Activated naive CD8-positive, alpha-beta T cell treated with anti-CD3 and anti-CD28 coated beads, Interleukin-2, amount 50 U/mL, for 24 hours (primary cell): Measurements from ENCODE around the gene SYNE3.

Experiments
- ATAC-seq: fragments of 150-1000 bp; cut with Tn5 transposase; one replicate; pipeline ENCODE4 v1.10.0; 2021
- DNase-seq: peaks from one replicate; pipeline ENCODE4 v3.0.0; 2021
- H3K27ac Mint-ChIP-seq: one replicate; pipeline ENCODE4 v1.8.0; 2021; ENCODE audit warnings: mild to moderate bottlenecking, mixed read lengths
- H3K27me3 Mint-ChIP-seq: one replicate; pipeline ENCODE4 v1.8.0; 2021; ENCODE audit warnings: mixed read lengths
- H3K36me3 Mint-ChIP-seq: one replicate; pipeline ENCODE4 v1.8.0; 2021; ENCODE audit warnings: low read depth, mixed read lengths
- H3K4me1 Mint-ChIP-seq: one replicate; pipeline ENCODE4 v1.8.0; 2021; ENCODE audit warnings: mixed read lengths
- H3K4me3 Mint-ChIP-seq: one replicate; pipeline ENCODE4 v1.8.0; 2021; ENCODE audit warnings: mild to moderate bottlenecking, moderate library complexity, mixed read lengths
- H3K9me3 Mint-ChIP-seq: one replicate; pipeline ENCODE4 v1.8.0; 2021; ENCODE audit warnings: mixed read lengths

Gene SYNE3

DNA sequence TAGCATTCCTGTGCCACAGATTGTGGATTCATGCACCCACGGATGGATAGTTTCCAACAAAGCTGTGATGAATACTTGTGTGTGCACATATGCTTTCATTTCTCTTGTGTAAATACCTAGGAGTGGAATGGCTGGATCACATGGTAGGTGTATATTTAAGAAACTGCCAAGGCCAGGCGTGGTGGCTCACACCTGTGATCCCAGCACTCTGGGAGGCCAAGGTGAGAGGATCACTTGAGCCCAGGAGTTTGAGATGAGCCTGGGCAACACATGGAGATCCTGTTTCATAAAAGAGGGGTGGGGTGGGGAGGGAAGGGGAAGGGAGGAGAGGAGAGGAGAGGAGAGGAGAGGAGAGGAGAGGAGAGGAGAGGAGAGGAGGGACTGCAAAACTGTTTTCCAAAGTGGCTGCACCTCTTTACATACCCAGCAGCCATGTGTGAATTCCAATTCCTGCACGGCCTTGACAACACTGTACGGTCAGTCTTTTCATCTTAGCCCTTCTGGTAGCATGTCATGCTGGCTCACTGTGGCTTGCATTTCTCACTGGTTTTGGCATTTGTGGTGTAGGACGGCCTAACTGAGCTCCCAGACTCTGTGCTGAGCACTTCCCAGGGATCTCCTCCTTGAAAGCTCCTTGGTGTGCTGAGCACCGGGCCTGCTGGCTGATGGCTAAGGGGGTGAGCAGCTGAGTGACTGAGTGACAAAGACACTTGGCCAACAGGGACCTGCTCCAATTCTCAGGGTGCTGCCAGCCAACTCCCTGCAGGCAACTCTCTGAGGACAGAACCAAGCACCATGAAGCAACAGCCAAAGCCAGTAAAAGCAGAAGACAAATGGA lies 27.9 kb downstream of the SYNE3 start:
- DNase-seq: no peak
- Mint-ChIP-seq H3K4me3 (no peak overlapping the region), H3K9me3 (peaks cover 6% of the 10 kb centered on the region), H3K36me3 (peaks cover 9% of the 10 kb centered on the region), H3K27ac (no peak overlapping the region), H3K27me3 (no peaks in the 10 kb centered on the region), H3K4me1 (peaks cover 35% of the 10 kb centered on the region)
- ATAC-seq: no peak

DNA sequence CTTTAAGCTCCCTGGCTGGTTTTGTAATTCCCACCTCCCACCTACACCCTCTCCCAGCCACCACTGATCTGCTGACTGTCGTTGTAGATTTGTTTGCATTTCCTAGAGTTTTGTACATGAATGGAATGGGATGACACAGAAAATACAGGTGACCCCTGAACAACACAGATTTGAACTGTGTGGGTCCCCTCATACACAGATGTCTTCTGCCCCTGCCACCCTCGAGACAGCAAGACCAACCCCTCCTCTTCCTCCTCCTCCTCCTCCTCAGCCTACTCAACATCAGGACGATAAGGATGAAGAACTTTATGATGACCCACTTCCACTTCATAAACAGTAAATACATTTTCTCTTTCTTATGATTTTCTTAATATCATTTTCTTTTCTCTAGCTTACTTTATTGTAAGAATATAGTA lies 28.8 kb downstream of the SYNE3 start:
- peaks cover 6% of the 10 kb centered on the region for H3K9me3 Mint-ChIP-seq
- H3K36me3 Mint-ChIP-seq: peaks cover 9% of the 10 kb centered on the region
- peaks cover 41% of the 10 kb centered on the region for H3K4me1 Mint-ChIP-seq
- DNase-seq (no peak), ATAC-seq (no peak)
- H3K27ac Mint-ChIP-seq: no peak overlapping the region
- H3K27me3 Mint-ChIP-seq: no peaks in the 10 kb centered on the region
- no peak overlapping the region for H3K4me3 Mint-ChIP-seq

DNA sequence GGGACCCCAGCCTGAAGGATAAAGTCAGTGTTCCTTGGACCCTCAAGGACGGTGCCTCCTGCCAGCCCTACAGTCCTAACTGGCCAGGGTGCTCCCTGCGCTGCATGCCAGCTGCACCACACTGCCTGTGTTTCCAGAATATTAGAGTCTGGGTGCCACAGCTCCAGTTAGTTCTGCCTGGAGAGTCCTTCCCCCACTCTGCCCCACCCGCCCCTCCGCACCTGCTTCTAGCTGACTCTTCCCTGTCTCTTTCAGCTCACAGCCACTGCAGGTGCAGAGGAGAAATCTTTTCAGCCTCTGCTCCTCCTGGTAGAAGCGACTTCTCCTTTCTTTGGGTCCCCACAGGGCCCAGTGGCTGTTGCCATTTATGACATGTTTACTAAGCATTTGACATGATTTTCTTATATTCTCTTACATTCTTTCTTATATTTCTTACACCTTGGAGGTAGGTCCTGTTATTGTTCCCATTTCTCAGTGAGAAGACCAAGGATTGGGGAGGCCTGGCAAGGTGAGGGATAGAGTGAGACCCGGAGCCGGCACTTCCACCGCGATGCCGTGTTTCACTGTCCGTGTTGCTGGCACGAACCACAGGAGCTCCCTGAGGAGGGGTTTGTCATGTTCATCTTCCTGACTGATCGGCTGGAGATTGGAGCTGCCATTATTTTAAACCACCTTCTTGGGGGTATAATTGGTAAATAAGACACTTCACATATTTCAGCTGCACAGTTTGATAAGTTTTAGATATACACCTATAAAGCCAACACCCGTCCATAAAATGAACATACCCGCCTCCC lies 29.4 kb downstream of the SYNE3 start:
- Mint-ChIP-seq H3K36me3 (peaks cover 3% of the 10 kb centered on the region), H3K27me3 (no peaks in the 10 kb centered on the region), H3K27ac (peak overlapping the region; percentile 17), H3K4me1 (peaks cover 41% of the 10 kb centered on the region), H3K4me3 (no peak overlapping the region), H3K9me3 (peaks cover 4% of the 10 kb centered on the region)
- DNase-seq (no peak), ATAC-seq (no peak)

DNA sequence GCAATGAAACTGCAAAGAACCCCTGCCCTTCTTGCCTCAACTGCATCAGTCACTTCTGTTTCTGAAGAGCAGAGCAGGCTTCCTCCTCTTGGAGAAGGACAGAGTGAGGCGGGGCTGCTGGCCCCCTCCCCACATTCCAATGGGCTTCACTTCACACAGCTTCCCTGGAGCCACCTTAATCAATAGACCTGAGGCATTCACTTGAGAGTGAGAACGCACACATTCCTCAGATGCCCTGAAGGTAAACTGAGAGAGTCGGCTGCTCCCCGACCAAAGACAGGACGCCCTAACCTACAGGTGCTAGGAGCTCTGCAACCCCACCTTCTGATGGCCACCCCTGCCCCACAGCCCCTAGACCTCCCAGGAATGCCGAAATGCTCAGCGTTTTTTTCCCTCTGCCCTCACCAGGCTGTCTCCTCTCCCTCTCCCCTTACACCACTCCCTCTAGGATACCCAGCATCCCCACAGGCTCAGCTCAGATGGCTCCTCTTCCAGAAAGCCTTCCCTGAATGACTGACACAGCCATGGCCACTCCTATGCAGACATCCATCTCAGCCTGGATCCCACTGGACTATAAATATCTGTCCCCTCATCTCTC lies 31.1 kb downstream of the SYNE3 start:
- DNase-seq (no peak), ATAC-seq (no peak)
- H3K27ac Mint-ChIP-seq: peak overlapping the region; percentile 7
- H3K9me3 Mint-ChIP-seq: no peaks in the 10 kb centered on the region
- peaks cover 46% of the 10 kb centered on the region for H3K4me1 Mint-ChIP-seq
- no peaks in the 10 kb centered on the region for H3K27me3 Mint-ChIP-seq
- no peaks in the 10 kb centered on the region for H3K36me3 Mint-ChIP-seq
- no peak overlapping the region for H3K4me3 Mint-ChIP-seq

DNA sequence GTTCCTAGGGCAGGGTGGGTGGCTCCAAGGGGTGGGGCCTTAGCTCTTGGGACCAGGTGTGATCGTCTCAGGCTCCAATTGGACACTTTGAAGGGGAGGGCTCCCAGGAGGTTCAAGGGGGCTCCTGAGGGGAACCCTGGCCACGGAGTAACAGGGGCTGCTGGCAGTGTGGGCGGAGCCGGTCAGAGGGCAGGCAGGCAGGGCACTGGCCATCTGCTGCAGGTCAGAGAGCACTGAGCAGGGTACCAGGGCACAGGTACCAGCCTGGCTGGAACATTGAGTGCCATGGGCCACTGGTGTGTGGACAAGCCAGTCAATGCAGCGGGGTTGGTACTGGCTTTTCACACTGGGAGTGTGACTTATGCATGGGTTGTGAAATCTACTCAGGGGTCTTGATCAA lies 32.2 kb downstream of the SYNE3 start:
- Mint-ChIP-seq H3K4me3 (no peak overlapping the region), H3K27me3 (no peaks in the 10 kb centered on the region), H3K4me1 (peaks cover 56% of the 10 kb centered on the region), H3K36me3 (no peaks in the 10 kb centered on the region), H3K9me3 (no peaks in the 10 kb centered on the region), H3K27ac (no peak overlapping the region)
- DNase-seq (no peak), ATAC-seq (no peak)

DNA sequence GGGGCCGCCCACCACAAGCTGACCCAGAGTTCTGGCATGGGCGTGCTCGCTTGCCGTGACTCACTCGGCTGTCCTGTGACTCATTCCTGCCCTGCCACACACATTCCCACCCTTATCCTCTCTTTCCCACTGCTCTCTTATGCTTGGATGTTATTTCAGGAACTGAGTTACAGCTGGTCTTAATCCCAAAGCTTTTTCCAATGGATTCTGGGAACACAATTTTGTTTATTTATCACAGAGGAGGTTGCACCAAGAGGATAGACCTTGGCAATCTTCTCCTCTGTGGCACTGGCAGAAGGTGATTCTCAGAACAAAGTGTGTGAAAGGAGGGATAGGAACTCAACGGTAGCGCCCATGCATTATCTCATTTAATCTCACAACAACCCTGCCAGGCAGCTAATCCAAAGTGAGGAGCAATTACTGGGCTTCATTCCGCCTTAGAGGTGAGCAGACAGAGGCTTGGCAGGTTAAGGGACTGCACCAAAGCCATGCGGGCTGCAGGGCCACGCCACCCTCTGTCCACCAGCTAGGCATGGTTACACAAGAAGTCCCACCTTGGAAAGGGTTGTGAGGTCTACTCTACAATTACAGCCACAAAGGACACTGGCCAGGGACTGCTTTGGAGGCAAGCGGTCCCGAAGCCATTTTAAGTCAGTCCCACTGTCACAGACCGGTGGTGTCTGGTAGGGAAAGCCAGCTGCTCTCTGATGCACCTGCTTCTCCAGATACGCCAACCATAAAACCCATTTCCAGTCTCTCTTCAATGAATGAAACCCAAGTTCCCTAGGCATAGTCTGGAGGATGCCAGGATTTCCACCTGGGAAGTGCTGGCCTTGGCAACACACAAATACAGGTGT lies 32.9 kb downstream of the SYNE3 start:
- Mint-ChIP-seq H3K27me3 (no peaks in the 10 kb centered on the region), H3K27ac (no peak overlapping the region), H3K4me3 (no peak overlapping the region), H3K36me3 (no peaks in the 10 kb centered on the region), H3K9me3 (no peaks in the 10 kb centered on the region), H3K4me1 (peaks cover 51% of the 10 kb centered on the region)
- DNase-seq: no peak
- no peak for ATAC-seq

DNA sequence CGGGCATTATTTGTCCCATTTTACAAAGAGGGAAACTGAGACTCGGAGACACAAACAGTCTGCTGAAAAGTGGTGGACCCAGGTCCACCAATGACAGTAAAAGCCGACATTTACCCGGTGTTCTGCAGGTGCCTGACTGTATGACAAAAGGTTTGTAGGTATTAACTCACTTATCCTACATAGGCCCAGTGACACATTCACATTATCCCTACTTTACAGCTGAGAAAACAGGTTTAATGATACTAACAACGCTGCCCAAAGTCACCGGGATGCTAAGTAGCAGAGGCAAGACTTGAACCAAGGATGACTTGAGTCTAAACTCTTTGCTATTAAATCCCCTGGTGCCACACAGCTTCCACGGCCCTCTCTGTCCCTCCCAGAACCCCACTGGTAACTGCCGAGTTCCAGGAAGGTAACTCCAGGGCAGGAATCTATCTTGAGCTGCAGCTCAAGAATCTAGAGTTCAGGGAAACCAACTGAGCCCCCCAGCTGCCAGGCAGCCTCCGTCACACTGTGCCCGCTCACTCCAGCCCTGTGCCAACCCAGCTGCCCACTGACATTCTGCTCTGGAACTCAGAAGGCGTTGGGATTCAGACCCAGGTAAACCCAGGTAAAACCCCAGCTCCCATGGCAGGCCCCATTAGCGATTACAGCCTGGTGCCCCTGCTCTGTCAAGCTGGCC lies 33.7 kb downstream of the SYNE3 start:
- H3K27ac Mint-ChIP-seq: no peak overlapping the region
- H3K9me3 Mint-ChIP-seq: no peaks in the 10 kb centered on the region
- no peak for ATAC-seq
- no peaks in the 10 kb centered on the region for H3K27me3 Mint-ChIP-seq
- H3K4me3 Mint-ChIP-seq: no peak overlapping the region
- peaks cover 49% of the 10 kb centered on the region for H3K4me1 Mint-ChIP-seq
- peaks cover 3% of the 10 kb centered on the region for H3K36me3 Mint-ChIP-seq
- no peak for DNase-seq

DNA sequence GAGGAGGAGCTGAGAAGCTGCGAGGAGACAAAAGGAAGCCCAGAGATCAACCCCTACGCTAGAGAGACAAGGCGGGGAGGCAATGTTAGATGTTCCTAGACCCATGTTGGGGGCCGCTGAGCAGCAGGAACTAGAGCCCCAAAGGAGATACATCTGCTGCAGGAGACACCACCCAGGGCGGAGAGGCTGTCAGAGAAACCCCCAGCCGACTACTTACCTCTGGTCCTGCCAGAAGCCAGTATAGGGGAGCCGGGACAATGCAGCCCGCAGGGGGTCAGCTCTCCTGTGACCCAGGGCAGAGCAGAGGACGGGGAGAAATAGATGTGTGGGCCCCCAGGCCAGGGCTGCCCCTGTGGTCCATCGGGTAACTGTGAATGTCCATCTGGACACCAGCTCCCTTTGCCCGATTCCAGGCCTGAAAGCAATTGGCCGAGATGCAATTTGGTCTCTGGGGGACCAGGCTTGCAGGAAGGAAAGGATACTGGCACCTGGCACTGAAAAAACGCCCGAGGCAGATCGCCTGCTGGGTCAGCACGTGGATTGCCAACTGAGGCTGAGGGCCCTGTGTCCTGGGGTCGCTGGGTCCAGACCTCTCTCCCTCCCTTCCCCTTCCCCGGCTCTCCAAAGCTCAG lies 34.9 kb downstream of the SYNE3 start:
- peaks cover 5% of the 10 kb centered on the region for H3K36me3 Mint-ChIP-seq
- H3K27me3 Mint-ChIP-seq: no peaks in the 10 kb centered on the region
- peak overlapping the region; percentile 83 for H3K27ac Mint-ChIP-seq
- no peak overlapping the region for H3K4me3 Mint-ChIP-seq
- no peak for ATAC-seq
- no peaks in the 10 kb centered on the region for H3K9me3 Mint-ChIP-seq
- DNase-seq: no peak
- peaks cover 43% of the 10 kb centered on the region for H3K4me1 Mint-ChIP-seq

DNA sequence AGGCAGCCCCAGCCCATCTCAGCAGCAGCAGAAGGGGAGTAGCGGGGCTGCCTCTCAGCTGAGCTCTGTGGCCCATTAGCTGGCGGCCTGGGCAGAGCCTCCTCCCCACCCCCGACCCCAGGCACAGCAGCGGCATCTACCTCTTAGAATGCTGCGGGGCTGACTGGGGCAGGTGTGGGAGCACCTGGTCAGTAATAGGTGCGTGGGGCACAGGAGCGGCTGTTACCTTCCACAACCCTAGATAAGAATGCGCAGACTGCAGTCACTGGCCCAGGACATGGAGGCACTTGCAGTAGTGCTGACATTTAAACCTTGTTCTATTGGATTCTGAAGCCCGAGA lies 35.6 kb downstream of the SYNE3 start:
- peak overlapping the region; percentile 37 for H3K4me3 Mint-ChIP-seq
- peaks cover 41% of the 10 kb centered on the region for H3K4me1 Mint-ChIP-seq
- H3K27me3 Mint-ChIP-seq: no peaks in the 10 kb centered on the region
- no peak for ATAC-seq
- peaks cover 5% of the 10 kb centered on the region for H3K36me3 Mint-ChIP-seq
- DNase-seq: no peak
- H3K9me3 Mint-ChIP-seq: no peaks in the 10 kb centered on the region
- peak overlapping the region; percentile 83 for H3K27ac Mint-ChIP-seq

DNA sequence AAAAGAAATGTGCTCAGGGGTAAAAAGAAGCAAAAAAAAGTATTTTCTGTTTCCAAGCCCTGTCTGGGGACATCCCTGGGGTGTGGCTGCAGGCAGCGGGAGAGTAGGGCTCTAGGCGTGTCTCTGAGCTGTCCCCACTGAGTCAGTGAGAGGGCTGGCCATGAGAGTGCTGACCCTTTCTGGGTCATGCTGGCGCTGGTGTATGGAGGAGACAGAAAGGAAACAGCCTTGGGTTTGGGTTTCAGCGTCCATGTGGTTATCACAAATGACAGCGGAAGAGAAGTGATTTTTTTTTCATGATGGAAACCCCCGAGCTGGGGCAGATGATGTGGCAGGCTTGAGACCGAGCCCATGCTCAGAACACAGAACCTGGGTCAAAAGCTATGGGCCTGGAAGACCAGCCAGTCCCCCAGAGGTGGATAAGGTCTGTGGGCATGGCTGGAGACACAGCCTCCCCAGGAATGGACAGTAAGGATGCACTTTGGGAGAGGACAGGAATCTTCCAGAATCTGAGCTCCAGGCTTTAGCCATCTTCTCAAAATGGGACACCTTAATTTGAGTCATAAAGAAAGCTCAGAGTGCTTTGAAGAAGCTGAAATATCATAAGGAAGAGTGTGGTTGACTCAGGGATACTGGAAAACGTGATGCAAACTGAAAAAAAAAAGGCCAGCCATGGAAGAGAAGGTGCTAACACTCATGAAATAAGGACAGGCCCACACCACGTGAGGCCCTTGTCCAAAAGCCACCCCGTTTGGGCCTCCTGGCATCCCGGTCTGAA lies 36.2 kb downstream of the SYNE3 start:
- H3K36me3 Mint-ChIP-seq: peaks cover 5% of the 10 kb centered on the region
- peak; percentile 87 for ATAC-seq
- H3K4me3 Mint-ChIP-seq: peak overlapping the region; percentile 37

DNA sequence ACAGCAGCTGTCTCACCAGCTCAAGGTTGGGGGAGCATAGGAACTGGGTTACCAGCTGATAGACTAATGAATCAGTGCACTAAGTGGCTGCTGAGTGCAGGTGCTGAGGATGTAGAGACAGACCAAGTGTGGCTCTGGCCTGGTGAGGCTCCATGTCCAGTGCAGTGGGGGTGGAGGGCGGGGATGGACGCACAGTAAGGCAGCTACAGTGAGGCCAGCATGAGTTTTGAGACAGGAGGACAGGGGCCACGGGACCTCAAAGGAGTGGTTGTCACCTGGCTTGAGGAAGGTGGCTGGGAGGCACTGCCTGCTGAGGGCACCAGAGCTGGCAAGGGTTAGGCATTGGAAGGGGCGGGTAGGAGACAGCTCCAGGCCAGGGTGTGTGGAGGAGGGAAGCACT lies 37.0 kb downstream of the SYNE3 start:
- Mint-ChIP-seq H3K27me3 (no peaks in the 10 kb centered on the region), H3K27ac (peak overlapping the region; percentile 83), H3K36me3 (peaks cover 9% of the 10 kb centered on the region), H3K9me3 (no peaks in the 10 kb centered on the region), H3K4me1 (peaks cover 41% of the 10 kb centered on the region), H3K4me3 (no peak overlapping the region)
- ATAC-seq: no peak
- no peak for DNase-seq

More for the DNA sequence above, 36.2 kb downstream of the SYNE3 start:
- H3K9me3 Mint-ChIP-seq: no peaks in the 10 kb centered on the region
- peak overlapping the region; percentile 83 for H3K27ac Mint-ChIP-seq
- no peaks in the 10 kb centered on the region for H3K27me3 Mint-ChIP-seq
- DNase-seq: peak; percentile 44
- peaks cover 41% of the 10 kb centered on the region for H3K4me1 Mint-ChIP-seq

DNA sequence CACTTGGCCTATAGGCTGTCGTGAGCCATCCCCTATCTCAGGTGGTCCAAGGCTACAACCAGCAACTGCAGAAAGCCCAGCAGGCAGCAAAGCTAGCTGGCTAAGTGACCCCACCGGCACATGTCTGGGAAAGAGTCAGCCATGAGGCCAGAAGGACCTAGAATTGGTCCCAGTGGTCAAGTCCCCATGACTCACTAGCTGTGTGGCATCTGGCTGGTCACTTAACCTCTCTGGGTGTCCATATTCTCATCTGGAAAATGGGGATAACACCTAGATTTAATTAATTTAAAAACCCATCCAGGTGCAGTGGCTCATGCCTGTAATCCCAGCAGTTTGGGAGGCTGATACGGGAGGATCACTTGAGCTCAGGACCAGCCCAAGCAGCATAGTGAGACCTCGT lies 37.6 kb downstream of the SYNE3 start:
- Mint-ChIP-seq H3K27me3 (no peaks in the 10 kb centered on the region), H3K4me1 (peaks cover 42% of the 10 kb centered on the region), H3K27ac (no peak overlapping the region), H3K4me3 (no peak overlapping the region), H3K36me3 (peaks cover 15% of the 10 kb centered on the region), H3K9me3 (no peaks in the 10 kb centered on the region)
- DNase-seq (no peak), ATAC-seq (no peak)

DNA sequence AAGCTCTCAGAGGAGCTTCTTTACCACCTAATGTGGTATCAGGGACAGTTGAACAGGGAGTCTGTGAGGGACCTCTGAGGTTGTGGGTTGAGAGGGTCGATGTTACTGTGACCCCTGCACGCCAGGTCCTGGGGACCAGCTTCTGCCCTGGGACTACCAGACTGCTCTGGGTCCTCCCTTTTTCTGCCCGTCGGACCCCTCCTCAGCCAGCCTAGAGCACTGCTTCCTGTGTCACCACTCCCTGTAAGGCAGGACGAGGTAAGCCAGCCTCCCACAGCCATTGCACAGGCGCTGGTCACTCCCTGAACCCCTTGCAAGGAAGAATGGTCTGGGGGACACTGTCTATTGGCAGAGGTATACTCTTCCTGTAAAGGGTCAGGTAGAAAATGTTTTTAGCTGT lies 38.1 kb downstream of the SYNE3 start:
- Mint-ChIP-seq H3K4me1 (peaks cover 43% of the 10 kb centered on the region), H3K27ac (no peak overlapping the region)
- ATAC-seq: no peak

More for the DNA sequence above, 38.1 kb downstream of the SYNE3 start:
- Mint-ChIP-seq H3K36me3 (peaks cover 19% of the 10 kb centered on the region), H3K27me3 (no peaks in the 10 kb centered on the region), H3K4me3 (no peak overlapping the region), H3K9me3 (no peaks in the 10 kb centered on the region)
- no peak for DNase-seq
